Measurements from ENCODE around the gene LRRC61. TPM values are rescaled to one million over a fixed set of nuclear protein-coding genes. Genes with fewer than 3 reads are reported as not detected.

Gene LRRC61
- total RNA-seq, 6 experiments from 2014 or later, result 13.0 to 33.0 (median 19.1) TPM

- no peak overlapping the region for H3K4me3 ChIP-seq
- peaks cover 0 to 46% (median 18%) of the 10 kb centered on the region in 4 donors for H3K4me1 ChIP-seq
- intact Hi-C loops (cut with DNase I), result no loop called here
- 100% methylated on average over 4 of the region's 30 CpGs for WGBS (ENCODE audit: insufficient coverage, low coverage, low lambda C conversion rate, missing lambda C conversion rate)
- peaks cover 0 to 28% (median 10%) of the 10 kb centered on the region in 4 donors for H3K36me3 ChIP-seq
- H3K9me3 ChIP-seq, result no peaks in the 10 kb centered on the region
- no peak for TF ChIP-seq CTCF (IDR thresholded peaks at IDR 0.05)
- no peak for TF ChIP-seq POLR2A (IDR thresholded peaks at IDR 0.05)
- no peak overlapping the region for H3K27ac ChIP-seq
- ATAC-seq (no peak), DNase-seq (no peak)
- no peaks in the 10 kb centered on the region for H3K27me3 ChIP-seq
Observed at GRCh38 chr7:150371996-150372270, 48.8 kb downstream of the LRRC61 start.

GRCh38 chr7:150372271-150373048 is 49.3 kb downstream of the LRRC61 start:
- Histone ChIP-seq H3K27ac (no peak overlapping the region), H3K4me1 (peaks cover 0 to 47% (median 17%) of the 10 kb centered on the region in 4 donors), H3K4me3 (no peak overlapping the region), H3K27me3 (no peaks in the 10 kb centered on the region), H3K36me3 (peaks cover 0 to 28% (median 10%) of the 10 kb centered on the region in 4 donors), H3K9me3 (no peaks in the 10 kb centered on the region)
- DNase-seq (no peak), ATAC-seq (no peak)
- 92% methylated on average over 35 of the region's 79 CpGs for WGBS (ENCODE audit: insufficient coverage, low coverage, low lambda C conversion rate, missing lambda C conversion rate)
- no peak for TF ChIP-seq CTCF (IDR thresholded peaks at IDR 0.05)
- TF ChIP-seq POLR2A (IDR thresholded peaks at IDR 0.05), result no peak
- intact Hi-C loops (cut with DNase I), result no loop called here

DNA sequence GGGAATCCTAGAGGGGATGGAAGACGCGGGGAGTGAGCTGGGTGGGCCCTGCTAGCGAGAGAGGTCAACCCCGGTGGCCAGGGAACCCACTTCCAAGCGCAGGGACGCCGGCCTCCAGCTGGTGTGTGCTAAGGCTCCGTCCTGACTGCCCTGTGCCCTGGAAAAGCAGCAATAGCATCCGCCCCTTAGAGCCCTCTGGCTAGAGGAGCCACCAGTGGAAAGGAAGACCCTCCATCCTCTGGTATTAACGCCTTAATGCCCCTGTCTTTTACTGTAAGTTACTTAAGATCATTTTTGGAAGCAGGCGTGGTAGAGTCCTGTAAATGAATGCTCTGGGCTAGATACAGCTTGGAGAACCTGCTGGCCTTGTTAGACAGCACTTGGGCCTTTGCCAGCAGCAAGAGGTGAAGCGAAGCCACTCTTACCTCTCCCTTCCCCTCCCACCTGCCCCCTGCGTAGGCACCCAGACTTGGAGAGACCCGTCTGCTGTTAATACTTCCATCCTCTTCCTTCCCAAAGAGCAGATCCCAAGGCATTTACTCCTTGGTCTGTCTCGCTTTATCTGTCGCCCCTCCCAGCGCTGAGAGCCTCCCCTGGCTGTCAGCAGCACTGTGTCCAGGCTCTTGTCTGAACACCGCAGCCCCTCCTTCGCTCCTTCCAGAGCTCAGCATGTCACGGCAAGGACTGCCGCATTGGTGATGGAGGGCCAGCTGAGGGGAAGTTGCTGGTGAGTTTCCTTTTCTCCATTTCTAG is 50.1 kb downstream of the LRRC61 start:
- intact Hi-C loops (cut with DNase I), result no loop called here
- H3K27me3 ChIP-seq, result no peaks in the 10 kb centered on the region
- no peak overlapping the region for H3K4me3 ChIP-seq
- ATAC-seq, result no peak
- H3K36me3 ChIP-seq, result peaks cover 0 to 28% (median 10%) of the 10 kb centered on the region in 4 donors
- H3K4me1 ChIP-seq, result peaks cover 0 to 50% (median 17%) of the 10 kb centered on the region in 4 donors
- WGBS (ENCODE audit: insufficient coverage, low coverage, low lambda C conversion rate, missing lambda C conversion rate), result 57% methylated on average over 7 of the region's 21 CpGs
- H3K9me3 ChIP-seq, result no peaks in the 10 kb centered on the region
- H3K27ac ChIP-seq, result no peak overlapping the region
- TF ChIP-seq POLR2A (IDR thresholded peaks at IDR 0.05), result no peak
- no peak for TF ChIP-seq CTCF (IDR thresholded peaks at IDR 0.05)
- no peak for DNase-seq

DNA sequence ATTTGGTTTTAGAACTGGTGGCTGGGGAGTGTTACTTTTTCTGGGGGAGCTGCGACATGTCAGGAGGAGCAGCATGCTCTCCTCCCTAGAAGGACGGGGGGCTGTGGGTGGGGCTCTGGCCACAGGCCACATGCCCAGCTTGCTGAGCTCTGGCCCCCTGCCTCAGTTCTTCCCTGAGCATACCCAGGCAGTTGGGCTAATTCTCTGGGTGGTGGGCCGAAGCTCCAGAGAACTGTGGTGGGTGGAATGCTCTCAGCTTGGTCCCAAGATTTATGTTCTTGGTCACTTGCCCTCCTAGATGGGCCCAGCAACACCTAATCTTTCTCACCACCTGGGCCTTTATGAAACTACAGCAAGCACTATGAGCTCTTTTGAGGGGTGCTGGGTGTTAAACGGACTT is 50.9 kb downstream of the LRRC61 start:
- intact Hi-C loops (cut with DNase I), result no loop called here
- Histone ChIP-seq H3K9me3 (no peaks in the 10 kb centered on the region), H3K4me3 (no peak overlapping the region), H3K36me3 (peaks cover 0 to 28% (median 10%) of the 10 kb centered on the region in 4 donors), H3K27ac (no peak overlapping the region), H3K27me3 (no peaks in the 10 kb centered on the region), H3K4me1 (peaks cover 0 to 54% (median 19%) of the 10 kb centered on the region in 4 donors)
- TF ChIP-seq CTCF (IDR thresholded peaks at IDR 0.05) (no peak), POLR2A (IDR thresholded peaks at IDR 0.05) (no peak)
- DNase-seq (no peak), ATAC-seq (no peak)
- WGBS (ENCODE audit: insufficient coverage, low coverage, low lambda C conversion rate, missing lambda C conversion rate), result 60% methylated on average over 1 of the region's 4 CpGs
